Heart right ventricle (tissue), 16 donors: ENCODE results near the gene MROH8. TPM values are rescaled to one million over a fixed set of nuclear protein-coding genes. Genes with fewer than 3 reads are reported as not detected.
"Not testable (repeated sequence)": the region's sequence is repeated elsewhere in the genome, so short reads cannot be mapped to it uniquely, and the experiment has no call there.

Experiments
- ATAC-seq, 8 donors: fragments of 200-7000 bp; cut with Tn5 transposase; one replicate each; pipeline ENCODE4 v1.9.1; 2020; ENCODE audit warnings: mild to moderate bottlenecking in 8 of 8, moderate library complexity in 8 of 8, moderate number of reproducible peaks in 1 of 8
- DNase-seq, 2 donors: peaks; one replicate each; pipeline ENCODE4 v3.0.0-alpha.2; 2020
- H3K27ac ChIP-seq, 10 donors: fragments of 200-600 bp; sonication (generic) in 2 of 10; one replicate each; pipeline versions ENCODE4 v1.5.0 to v1.8.0; 2020 to 2022; ENCODE audit warnings: mild to moderate bottlenecking in 3 of 10
- H3K27me3 ChIP-seq, 7 donors: fragments of 200-600 bp; one replicate each; pipeline ENCODE4 v1.8.0; 2021 to 2022; ENCODE audit warnings: mild to moderate bottlenecking in 2 of 7
- H3K36me3 ChIP-seq, 9 donors: fragments of 200-600 bp; sonication (generic) in 1 of 9; one replicate each; pipeline versions ENCODE4 v1.5.0 to v1.8.0; 2020 to 2022; ENCODE audit warnings: mild to moderate bottlenecking in 2 of 9
- H3K4me1 ChIP-seq, 9 donors: fragments of 200-600 bp; sonication (generic) in 1 of 9; one replicate each; pipeline versions ENCODE4 v1.5.0 to v1.8.0; 2020 to 2022; ENCODE audit warnings: mild to moderate bottlenecking in 4 of 9
- H3K4me3 ChIP-seq, 10 donors: fragments of 200-600 bp; sonication (generic) in 2 of 10; one replicate each; pipeline versions ENCODE4 v1.5.0 to v1.8.0; 2020 to 2022; ENCODE audit warnings: mild to moderate bottlenecking in 7 of 10, moderate library complexity in 2 of 10
- H3K9me3 ChIP-seq, 11 donors: fragments of 200-600 bp in 10 of 11; sonication (generic) in 2 of 11; one replicate each; pipeline versions ENCODE4 v1.5.0 to v1.8.0; 2013 to 2022; ENCODE audit warnings: mild to moderate bottlenecking in 2 of 11, control low read depth in 1 of 11, moderate library complexity in 1 of 11
- WGBS, 2 donors: extraction: QIAGEN DNeasy Blood & Tissue Kit; methylation state at CpG; one replicate each; pipeline ENCODE4 v1.1.7; 2013; ENCODE audit warnings: inconsistent platforms in 1 of 2; 5-methylcytosine and 5-hydroxymethylcytosine counted together
- intact Hi-C, 10 donors: fragments of 100-400 bp; cut with DNase I; formaldehyde crosslinking; loops; one replicate each; pipeline versions ENCODE4 v1.11.1 to v1.14.2; 2022
- polyA plus RNA-seq, 2 donors: library from polyadenylated mRNA; stranded (reverse); fragments of 200-250 nt; gene quantifications; one replicate each; pipeline ENCODE4 v1.2.3, GENCODE V29; 2013
- total RNA-seq, 10 donors: library from RNA; stranded (reverse); fragmentation: NEBNext Ultra II Directional in 3 of 10; extraction: Animal tissue kit (Norgen Biotek cat#: 25700) in 3 of 10; gene quantifications; one replicate each; pipeline versions ENCODE4 v1.2.1 to v1.2.4, GENCODE V29; 2021 to 2023
- TF ChIP-seq, protein P1 (sequence below), 9 donors: fragments of 200-600 bp; sonication (generic) in 2 of 9; IDR thresholded peaks; one replicate each; pipeline versions ENCODE4 v1.5.0 to v1.8.0; 2021 to 2022; ENCODE audit warnings: antibody characterized with exemption in 9 of 9, mild to moderate bottlenecking in 5 of 9, moderate library complexity in 1 of 9
- donor health status: Arrhythmogenic right ventricular cardiomyopathy.
- donor health status: ischemic (EF 13 %, LVEDD 7.1; RV severe dilation, severe dysfunction).
- donor health status: healthy with polysubstance abuse.
- donor health status: DM: no; HTN: yes; CAD: no.
- donor health status: DM: no; HTN: no; CAD: no.
- donor health status: ischemic (EF 25% LVEDD 6.9; RV normal size, moderate dysfunction).
- donor health status: ischemic (EF 25% LVEDD 5.7; RV mildly dilated, moderate dysfunction).
- donor health status: healthy.
- donor health status: DM: yes; HTN: yes; CAD: no.
- donor health status: Ischemic cardiomyopathy.
- donor health status: ischemic (EF 35%, LVEDD 5.7; RV mildly dilated, moderate dysfunction).
- donor health status: nonischemic (EF 11% LVEDD 7.7; RV severe dilation, severe dysfunction).
- donor health status: DM: yes; HTN: yes; CAD: no.
- donor health status: PGD.
- donor health status: ischemic (EF 29% LVEDD 5.4; RV normal size, mild dysfunction).
- donor health status: nonischemic (EF 23%, LVEDD 6.1; RV moderate dilation, normal function).

The MROH8 gene
- total and polyA plus RNA-seq, 12 donors: 1.8 to 10.0 (median 6.1) TPM

- Histone ChIP-seq H3K9me3 (no peaks in the 10 kb centered on the region), H3K27ac (no peak overlapping the region), H3K36me3 (peaks cover 0 to 10% (median 0%) of the 10 kb centered on the region in 9 donors), H3K4me1 (no peaks in the 10 kb centered on the region), H3K4me3 (no peak overlapping the region), H3K27me3 (no peaks in the 10 kb centered on the region)
- DNase-seq (no peak), ATAC-seq (no peak)
- 92 to 94% methylated on average over 6 of the region's 6 CpGs for WGBS, 2 donors
- intact Hi-C loops: no loop called here
- TF ChIP-seq, protein P1, sequence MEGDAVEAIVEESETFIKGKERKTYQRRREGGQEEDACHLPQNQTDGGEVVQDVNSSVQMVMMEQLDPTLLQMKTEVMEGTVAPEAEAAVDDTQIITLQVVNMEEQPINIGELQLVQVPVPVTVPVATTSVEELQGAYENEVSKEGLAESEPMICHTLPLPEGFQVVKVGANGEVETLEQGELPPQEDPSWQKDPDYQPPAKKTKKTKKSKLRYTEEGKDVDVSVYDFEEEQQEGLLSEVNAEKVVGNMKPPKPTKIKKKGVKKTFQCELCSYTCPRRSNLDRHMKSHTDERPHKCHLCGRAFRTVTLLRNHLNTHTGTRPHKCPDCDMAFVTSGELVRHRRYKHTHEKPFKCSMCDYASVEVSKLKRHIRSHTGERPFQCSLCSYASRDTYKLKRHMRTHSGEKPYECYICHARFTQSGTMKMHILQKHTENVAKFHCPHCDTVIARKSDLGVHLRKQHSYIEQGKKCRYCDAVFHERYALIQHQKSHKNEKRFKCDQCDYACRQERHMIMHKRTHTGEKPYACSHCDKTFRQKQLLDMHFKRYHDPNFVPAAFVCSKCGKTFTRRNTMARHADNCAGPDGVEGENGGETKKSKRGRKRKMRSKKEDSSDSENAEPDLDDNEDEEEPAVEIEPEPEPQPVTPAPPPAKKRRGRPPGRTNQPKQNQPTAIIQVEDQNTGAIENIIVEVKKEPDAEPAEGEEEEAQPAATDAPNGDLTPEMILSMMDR (IDR thresholded peaks at IDR 0.05): no peak
Measured at GRCh38 chr20:37154684-37155298, 24.6 kb downstream of the MROH8 start.

- no peak for ATAC-seq
Measured at GRCh38 chr20:37152284-37152683, 27.1 kb downstream of the MROH8 start.

DNA sequence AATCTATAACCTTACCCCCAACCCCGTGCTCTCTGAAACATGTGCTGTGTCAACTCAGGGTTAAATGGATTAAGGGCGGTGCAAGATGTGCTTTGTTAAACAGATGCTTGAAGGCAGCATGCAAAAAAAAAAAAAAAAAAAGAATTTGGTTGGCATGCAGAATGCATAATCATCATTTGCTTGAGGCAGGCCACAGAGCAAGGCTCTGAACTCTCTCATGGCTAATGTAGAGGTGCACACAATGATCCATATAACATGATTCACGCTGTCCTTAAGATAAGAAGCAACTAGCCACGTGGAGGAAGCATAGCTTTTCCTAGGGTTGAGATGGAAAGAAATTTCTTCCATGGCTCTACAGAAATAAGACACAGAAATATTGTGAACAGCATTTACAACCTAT lies 27.8 kb downstream of the MROH8 start:
- intact Hi-C loops: no loop called here
- Histone ChIP-seq H3K4me1 (no peaks in the 10 kb centered on the region), H3K36me3 (peaks cover 0 to 13% (median 0%) of the 10 kb centered on the region in 9 donors), H3K27ac (no peak overlapping the region), H3K27me3 (no peaks in the 10 kb centered on the region), H3K4me3 (no peak overlapping the region), H3K9me3 (no peaks in the 10 kb centered on the region)
- TF ChIP-seq, protein P1 (IDR thresholded peaks at IDR 0.05): no peak
- no peak for DNase-seq
- no peak for ATAC-seq
- 85 to 88% methylated on average over 3 of the region's 4 CpGs for WGBS, 2 donors

More at GRCh38 chr20:37152284-37152683, 27.1 kb downstream of the MROH8 start:
- Histone ChIP-seq H3K27me3 (no peaks in the 10 kb centered on the region), H3K4me1 (no peaks in the 10 kb centered on the region), H3K27ac (no peak overlapping the region), H3K4me3 (no peak overlapping the region), H3K9me3 (no peaks in the 10 kb centered on the region), H3K36me3 (peaks cover 0 to 13% (median 0%) of the 10 kb centered on the region in 9 donors)
- TF ChIP-seq, protein P1 (IDR thresholded peaks at IDR 0.05): no peak
- DNase-seq: no peak
- WGBS, 2 donors: 96 to 98% methylated on average over 7 of the region's 7 CpGs
- intact Hi-C loops: no loop called here

DNA sequence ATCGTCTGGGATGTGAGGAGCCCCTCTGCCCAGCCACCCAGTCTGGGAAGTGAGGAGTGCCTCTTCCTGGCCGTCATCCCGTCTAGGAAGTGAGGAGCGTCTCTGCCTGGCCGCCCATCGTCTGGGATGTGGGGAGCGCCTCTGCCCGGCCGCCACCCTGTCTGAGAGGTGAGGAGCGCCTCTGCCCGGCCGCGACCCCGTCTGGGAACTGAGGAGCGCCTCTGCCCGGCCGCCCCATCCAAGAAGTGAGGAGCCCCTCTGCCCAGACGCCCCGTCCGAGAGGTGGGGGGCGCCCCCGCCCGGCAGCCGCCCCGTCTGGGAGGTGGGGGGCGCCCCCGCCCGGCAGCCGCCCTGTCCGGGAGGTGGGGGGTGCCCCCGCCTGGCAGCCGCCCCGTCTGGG lies 28.5 kb downstream of the MROH8 start:
- WGBS, 2 donors: 95 to 98% methylated on average over 31 to 33 of the region's 33 CpGs
- H3K27me3 ChIP-seq, H3K27ac ChIP-seq, DNase-seq, intact Hi-C loops, H3K4me1 ChIP-seq, H3K4me3 ChIP-seq, ATAC-seq, H3K9me3 ChIP-seq: not testable (repeated sequence)
- H3K36me3 ChIP-seq: peaks cover 0 to 13% (median 0%) of the 10 kb centered on the region in 9 donors

GRCh38 chr20:37147250-37147649 lies 32.1 kb downstream of the MROH8 start:
- no peaks in the 10 kb centered on the region for H3K4me1 ChIP-seq
- intact Hi-C loops: no loop called here
- no peak overlapping the region for H3K27ac ChIP-seq
- H3K9me3 ChIP-seq: no peaks in the 10 kb centered on the region
- peaks cover 0 to 3% (median 0%) of the 10 kb centered on the region in 9 donors for H3K36me3 ChIP-seq
- H3K4me3 ChIP-seq: no peak overlapping the region
- TF ChIP-seq, protein P1 (IDR thresholded peaks at IDR 0.05): no peak
- ATAC-seq (no peak), DNase-seq (no peak)
- no peaks in the 10 kb centered on the region for H3K27me3 ChIP-seq
- 95 to 97% methylated on average over 6 of the region's 6 CpGs for WGBS, 2 donors
